Jurkat, Clone E6-1 (cell line): Measurements from ENCODE around the gene GNAS.
"Not testable (repeated sequence)": the region's sequence is repeated elsewhere in the genome, so short reads cannot be mapped to it uniquely, and the experiment has no call there.

ENCODE experiments used
- DNase-seq: peaks from one replicate; pipeline ENCODE4 v3.0.0-alpha.2; 2011; ENCODE audit warnings: low read depth, low spot score
- H3K4me3 ChIP-seq: 2 replicates; pipeline ENCODE4 v1.5.1; 2011; ENCODE audit warnings: mild to moderate bottlenecking, low read length, control low read depth, moderate library complexity

Gene GNAS

GRCh38 chr20:58947797-58948388 lies 95.4 kb downstream of the GNAS start:
- not testable (repeated sequence) for H3K4me3 ChIP-seq, DNase-seq

GRCh38 chr20:58950603-58951002 lies 98.1 kb downstream of the GNAS start:
- DNase-seq, result no peak
- no peak overlapping the region for H3K4me3 ChIP-seq

GRCh38 chr20:58953050-58953449 lies 100.5 kb downstream of the GNAS start:
- no peak for DNase-seq

DNA sequence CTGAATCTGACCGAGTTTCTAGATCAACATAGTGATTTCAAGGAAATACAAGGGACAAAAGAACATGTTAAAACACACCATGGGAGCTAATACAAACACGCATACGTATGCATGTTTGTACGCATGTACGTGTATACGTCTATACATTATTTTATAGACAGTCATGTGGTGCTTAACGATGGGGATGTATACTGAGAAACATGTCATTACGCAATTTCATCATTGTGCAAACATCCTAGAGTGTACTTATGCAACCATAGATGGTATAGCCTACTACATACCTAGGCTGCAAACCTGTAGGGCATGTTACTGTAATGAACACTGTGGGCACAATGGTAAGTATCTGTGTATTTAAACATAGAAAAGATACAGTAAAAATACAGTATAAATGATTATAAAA lies 103.6 kb downstream of the GNAS start:
- DNase-seq, result no peak
- H3K4me3 ChIP-seq, result no peak overlapping the region

More at GRCh38 chr20:58953050-58953449, 100.5 kb downstream of the GNAS start:
- H3K4me3 ChIP-seq, result no peak overlapping the region

DNA sequence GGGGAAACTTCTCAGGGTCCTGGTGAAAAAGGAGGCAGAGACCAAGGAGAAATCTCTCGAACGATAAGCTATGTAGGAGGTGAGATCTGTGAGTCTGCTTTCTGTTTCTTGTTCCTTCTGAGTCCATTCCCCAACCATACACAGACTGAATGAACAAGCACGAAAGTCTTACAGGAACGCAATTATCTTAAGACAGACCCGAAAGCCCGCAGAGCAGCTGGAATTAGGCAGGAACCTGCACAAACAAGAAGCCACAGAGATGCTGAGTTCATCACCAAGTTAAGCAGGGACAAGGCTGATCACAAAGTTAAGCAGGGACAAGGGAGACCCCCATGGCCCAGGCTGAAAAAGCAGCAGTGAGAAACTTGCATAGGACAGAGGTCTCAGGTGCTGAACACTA lies 107.1 kb downstream of the GNAS start:
- DNase-seq, result no peak
- no peak overlapping the region for H3K4me3 ChIP-seq
